ENCODE measurements around the gene MEI4.
"Not testable (repeated sequence)": the region's sequence is repeated elsewhere in the genome, so short reads cannot be mapped to it uniquely, and the experiment has no call there.

The MEI4 gene, protein sequence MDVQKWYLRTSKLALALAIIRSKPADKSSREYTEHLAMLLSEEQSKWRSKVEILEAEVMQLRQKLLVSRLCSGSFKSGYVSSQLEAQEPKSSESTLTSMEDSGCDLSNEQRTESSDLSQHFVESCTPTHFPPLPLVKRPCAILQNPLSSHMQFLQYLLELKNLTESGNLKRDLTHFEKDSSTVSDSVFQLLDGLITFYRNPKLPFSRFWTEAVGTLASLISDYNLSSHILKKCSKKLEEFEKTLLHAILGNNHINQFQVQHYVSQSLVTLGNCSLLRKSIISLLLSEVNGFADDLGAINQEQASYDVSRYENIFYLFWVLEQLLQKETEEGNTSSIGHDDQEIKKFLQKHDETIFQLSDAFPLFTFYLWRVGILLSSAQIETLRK

DNA sequence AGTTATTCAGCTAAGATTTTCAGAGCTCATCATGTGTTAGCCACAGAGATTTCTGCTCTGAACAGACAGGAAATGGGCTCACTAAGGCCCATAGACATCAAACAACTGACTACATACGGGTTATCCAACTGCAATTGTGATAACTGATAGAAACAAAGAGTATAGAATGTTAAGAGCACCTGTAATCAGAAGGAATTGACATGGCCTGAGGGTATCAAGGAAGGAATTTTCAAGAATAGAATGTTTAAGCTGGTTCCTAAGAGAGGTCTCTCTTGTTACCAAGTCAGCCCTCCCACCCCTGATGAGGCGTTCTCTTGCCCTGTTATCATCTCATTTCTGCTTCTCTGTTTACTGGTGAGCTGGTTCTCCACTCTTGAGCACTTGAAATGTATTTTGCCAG, at the start of gene MEI4:
TSS of gene MEI4 (plus strand) at position 301 of the 400 bp plus-strand sequence. CDS start 37,633 bp downstream, outside the sequence.
- no peak for DNase-seq

DNA sequence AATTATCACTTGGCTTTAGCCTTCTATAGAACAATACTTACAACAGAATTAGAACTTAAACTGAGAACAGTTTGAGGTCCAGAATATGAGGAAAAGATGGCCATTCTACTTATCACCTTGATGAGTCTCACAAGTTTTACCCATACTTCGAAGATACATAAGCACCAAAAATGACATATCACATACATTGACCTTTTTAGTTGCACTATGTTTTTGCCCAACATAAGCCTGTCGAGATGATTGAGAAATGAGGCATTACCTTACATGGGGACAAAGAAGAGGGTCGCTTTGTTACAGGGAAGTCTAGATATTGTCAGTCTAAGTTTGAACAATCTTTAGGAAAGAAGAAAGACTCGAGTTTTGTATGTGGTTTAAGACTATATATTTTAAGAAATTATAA, 48.4 kb upstream of the MEI4 start:
- no peak for DNase-seq

DNA sequence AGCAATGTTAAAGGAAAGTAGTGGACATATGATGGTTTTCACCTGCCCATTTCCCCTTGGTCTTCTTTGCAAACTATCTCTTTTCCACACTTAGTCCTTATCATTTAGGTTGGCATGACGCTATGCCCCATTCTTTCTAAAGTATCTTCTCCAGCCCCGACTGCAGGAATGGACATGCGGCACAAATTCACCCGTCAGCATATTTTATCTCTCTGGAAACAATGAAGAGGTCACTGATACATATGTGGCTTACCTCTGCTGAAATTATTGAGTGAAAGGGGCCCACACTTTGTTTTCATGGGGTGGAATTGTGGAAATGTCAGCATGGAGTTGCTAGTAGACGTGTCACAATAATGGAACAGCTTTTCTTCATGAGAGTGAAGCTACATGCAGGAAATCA, 45.8 kb upstream of the MEI4 start:
- no peak for DNase-seq

DNA sequence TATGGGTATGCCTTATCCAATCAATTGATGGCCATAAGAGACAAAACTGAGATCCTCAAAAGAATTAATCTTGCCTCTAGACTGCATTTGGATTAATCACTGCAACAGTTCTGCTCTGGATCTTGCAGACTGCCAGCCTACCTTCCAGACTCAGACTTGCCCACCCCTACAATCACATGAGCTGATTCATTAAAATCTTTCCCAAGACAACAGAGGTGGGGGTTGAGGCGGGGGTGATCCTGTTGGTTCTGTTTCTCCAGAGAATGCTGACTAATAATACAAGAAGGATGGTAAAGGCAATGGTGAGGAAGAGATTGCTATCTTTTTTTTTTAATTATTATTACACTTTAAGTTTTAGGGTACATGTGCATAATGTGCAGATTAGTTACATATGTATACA, 43.7 kb upstream of the MEI4 start:
- DNase-seq, result no peak

DNA sequence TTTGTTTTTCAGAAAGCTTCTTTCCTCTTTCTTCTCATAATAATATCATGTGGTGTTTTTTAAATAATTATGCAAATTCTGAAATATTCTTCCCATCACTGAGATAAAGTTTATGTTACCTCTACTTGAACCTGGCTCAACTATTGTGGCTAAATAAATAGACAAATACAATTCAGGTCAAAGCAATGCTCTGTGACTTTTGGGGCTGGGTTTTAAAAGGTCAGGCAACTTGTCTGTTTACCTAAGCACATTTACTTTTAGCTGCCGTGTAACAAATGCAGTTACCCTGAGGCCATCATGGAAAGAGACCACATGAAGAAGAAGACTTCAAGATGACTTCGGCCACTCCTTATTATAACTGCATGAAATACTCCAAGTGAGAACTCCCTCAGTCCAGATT, 33.7 kb upstream of the MEI4 start:
- no peak for DNase-seq

DNA sequence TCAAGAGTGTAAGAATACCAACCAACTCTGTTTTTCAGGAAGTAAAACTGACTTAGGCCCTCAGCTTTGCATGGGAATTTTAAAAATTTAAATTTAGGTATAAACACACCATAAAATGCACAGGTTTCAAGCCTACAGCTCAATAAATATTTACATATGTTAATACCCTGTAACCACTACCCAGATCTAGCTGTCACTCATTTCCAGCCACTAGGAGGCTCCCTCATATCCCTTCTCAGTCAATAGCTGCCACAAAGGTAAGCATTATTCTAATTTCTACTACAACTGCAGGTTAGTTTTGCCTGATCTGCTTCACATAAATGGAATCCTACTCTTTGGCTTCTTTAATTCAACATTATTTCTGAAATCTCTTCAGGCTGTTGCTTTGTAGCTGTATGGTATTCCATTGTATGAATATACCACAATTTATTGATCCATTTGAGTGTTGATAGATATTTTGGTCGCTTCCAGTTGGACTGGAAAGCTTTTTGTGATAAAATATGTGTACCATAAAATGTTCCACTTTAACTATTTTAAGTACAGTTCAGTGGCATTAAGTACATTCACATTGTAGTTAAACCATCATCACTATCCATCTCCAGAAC, 32.5 kb upstream of the MEI4 start:
- no peak for DNase-seq

DNA sequence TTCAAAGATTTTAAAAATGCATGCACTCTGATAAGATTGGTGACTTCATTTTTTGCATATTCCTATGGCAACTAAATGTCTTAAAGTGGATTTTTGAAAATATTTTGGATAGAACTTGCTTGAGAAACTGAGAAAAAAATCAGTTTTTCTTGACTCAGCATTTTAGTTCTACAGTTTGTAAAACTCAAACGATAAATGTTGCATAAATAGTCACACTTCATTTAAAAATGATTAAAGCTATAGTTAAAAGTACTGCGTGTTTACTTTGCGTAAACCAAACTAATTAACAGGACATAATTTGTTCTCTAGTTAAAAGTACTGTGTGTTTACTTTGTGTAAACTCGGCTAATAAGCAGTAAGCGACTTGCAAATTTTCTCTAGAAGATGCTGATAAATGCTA, 28.3 kb upstream of the MEI4 start:
- no peak for DNase-seq

DNA sequence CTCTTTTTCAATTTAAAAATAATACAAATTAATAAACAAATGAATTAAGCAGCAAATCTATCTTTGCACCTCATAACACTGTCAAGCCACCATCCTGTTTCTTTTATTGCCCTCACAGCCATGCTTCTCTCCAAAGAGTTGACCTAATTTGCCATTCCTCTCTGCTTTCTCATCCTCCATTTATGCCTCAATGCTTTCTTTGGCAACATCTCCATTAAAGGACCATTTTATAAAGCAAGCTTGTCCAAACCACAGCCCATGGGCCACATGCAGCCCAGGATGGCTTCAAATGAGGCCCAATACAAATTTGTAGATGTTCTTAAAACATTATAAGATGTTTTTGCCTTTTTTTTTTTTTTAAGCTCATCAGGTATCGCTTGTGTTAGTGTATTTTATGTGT, 26.4 kb upstream of the MEI4 start:
- DNase-seq, result no peak

DNA sequence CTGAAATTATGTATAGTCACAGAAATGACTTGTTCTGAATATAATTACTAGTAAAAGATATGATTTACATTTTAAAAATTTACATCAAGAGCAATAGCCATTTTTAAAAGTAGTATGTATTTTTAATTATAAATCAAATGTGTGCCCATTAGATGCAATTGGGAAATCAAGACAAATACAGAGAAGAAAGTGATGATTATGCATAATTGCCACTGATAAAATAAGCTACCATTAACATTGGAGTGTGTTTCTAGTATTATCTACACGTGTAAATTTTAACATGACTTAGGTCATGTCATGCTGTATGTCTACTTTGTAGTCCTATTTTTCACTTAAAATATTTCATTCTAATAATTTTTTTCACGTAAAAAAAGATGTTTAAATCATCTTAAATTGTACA, 22.8 kb upstream of the MEI4 start:
- no peak for DNase-seq

DNA sequence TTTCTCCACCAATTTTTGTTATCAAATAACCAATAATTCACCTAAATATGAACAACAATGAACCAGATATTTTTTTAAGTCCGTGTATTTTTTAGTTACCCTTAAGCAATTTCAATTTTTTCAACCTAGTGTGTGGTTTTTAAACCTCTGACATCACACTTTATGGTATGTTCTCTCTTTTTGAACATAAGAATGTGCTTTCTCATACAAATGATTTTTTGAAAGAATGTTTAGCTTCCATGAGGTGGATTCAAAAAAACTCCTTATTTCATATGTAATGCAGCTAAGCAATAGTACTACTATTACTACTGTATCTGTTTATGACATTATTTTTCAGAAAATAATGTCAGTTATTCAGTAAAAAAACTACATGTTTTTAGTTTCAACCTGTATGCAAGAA, 19.4 kb upstream of the MEI4 start:
- no peak for DNase-seq

DNA sequence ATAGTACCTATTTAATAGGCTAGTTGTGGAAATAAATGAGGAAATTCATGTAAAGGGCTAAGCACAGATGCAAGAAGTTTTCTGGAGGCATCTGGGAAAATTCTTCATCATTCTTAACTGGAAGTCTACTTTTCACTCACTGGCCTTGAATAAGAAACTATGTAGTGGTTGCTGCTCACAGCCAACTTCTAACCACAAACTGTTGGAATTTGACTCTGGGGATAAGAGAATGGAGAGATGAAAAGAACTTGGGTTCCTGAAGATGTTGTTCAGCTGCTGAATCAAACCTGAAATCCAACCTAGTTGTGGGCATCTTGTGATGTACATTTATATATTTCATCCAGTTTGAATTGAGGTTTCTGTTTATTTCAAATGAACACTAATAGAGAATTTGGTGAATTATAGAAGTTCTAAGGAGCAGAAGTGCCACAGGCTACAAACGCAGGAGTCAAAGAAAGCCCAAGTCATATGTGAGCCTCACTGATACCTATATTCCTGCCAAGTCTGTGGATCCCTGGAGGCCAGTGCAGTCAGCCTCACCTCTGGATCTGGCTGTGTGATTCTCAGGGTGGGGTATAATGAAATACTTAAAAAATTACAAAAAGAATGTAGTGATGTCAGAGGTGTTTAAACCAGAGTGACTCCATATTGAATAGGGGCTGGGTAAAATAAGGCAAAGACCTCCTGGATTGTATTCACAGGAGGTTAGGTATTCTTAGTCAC, 18.7 kb upstream of the MEI4 start:
- no peak for DNase-seq

DNA sequence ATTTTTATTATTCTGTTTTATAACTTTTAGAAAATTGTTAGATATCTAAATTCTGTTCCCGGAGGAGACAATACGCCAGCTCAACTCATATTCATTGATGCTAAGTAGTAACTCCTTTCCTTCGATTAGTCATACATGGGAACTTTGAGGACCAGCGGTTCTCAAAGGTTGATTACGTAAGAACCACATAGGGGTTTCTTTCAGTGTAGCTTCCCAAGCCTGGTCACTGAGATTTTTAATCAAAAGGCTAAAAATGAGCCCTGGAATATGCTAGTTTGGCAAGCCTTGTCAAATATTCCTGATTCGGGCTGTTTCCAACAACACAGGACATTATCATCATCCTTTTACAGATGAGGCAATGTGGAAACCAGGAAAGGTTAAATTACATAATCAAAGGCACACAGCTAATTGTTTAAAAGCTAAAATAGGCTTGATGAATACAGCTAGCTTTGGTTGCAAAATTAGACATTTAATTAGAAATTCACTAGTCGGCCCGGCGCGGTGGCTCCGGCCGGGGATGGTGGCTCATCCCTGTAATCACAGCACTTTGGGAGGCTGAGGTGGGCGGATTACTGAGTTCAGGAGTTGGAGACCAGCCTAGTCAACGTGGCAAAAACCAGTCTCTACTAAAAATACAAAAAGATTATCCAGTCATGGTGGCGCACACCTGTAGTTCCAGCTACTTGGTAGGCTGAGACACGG, 14.6 kb upstream of the MEI4 start:
- DNase-seq, result no peak

DNA sequence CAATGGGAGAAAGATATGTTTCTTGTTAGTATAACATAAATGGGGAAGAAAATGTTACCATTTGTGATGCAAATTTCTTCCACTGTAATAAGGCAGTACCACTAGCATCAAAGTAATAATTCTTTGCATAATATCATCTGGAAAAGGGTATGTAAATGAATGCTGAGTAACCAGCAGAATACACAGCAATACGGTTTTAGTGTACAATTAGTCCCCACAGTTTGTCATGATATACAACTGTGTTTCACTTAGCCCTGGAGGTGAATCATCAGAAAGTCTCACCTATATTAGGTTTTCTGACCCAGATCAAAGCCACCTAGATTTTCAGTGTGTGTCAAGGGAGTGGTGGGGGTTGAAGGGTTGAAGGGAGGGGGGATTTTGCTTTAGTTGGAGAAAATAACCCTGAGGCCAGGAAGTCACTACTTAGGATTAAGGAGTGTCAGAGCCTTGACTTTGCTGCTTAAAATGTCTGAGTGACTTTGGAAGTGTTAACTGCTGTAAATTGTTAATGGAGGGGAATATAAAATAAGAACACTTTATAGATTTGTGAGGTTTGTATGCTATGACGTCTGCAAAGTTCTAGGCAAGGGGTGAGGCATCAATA, 8.6 kb upstream of the MEI4 start:
- no peak for DNase-seq

DNA sequence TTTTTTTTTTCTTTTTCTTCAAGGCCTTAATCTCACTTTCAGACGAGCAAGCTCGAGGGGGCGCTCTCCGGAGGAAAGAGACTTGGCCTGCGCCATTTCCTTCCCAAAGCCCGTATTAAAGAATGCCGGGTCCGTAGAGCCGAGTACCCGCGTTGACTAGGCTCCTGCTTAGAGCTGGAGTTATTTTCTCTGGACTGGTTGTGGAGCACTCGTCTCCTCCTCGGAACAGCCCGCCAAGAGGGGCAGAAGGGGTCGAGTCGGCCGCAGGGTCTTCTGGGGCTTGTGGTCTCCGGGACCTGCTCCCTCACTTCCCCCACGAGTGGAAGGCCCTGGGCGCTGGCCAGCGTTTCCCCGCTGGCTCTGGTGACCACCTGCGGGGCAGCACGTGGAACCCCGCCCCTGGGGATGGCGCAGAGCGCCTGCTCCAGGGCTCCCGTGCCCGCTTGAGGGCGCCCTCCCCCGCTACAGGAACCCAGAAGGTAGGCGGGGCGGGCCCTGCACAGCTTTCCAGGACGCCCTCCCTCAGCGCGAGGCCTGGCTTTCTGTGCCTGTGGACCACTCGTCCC, 2.7 kb upstream of the MEI4 start:
- DNase-seq, result no peak

DNA sequence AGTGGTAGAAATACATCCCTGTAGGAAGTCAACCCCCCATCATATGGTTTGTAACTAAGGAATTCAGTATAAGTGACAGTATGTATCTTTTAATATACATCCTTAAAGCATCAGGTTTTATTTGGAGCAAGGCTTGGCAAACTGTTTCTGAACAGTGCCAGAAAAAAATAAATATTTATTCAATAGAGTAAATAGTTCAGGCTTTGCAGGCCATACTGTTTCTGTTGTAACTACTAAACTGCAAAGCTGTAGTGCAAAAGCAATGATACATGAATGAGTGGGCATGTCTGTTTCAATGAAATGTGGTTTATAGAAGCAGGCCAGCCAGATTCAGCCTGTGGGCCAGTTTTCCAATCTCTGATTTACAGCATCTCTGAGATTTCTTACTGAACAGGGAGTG, 977 bp downstream of the MEI4 start:
- no peak for DNase-seq

DNA sequence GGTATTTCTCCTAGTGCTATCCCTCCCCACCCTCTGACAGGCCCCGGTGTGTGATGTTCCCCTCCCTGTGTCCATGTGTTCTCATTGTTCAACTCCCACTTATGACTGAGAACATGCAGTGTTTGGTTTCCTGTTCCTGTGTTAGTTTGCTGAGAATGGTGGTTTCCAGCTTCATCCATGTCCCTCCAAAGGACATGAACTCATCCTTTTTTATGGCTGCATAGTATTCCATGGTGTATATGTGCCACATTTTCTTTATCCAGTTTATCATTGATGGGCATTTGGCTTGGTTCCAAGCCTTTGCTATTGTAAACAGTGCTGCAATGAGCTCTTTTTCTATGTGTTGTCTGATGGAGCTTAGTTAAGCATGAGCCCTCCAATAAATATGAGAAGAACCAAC, 2.2 kb downstream of the MEI4 start:
- DNase-seq, result not testable (repeated sequence)

DNA sequence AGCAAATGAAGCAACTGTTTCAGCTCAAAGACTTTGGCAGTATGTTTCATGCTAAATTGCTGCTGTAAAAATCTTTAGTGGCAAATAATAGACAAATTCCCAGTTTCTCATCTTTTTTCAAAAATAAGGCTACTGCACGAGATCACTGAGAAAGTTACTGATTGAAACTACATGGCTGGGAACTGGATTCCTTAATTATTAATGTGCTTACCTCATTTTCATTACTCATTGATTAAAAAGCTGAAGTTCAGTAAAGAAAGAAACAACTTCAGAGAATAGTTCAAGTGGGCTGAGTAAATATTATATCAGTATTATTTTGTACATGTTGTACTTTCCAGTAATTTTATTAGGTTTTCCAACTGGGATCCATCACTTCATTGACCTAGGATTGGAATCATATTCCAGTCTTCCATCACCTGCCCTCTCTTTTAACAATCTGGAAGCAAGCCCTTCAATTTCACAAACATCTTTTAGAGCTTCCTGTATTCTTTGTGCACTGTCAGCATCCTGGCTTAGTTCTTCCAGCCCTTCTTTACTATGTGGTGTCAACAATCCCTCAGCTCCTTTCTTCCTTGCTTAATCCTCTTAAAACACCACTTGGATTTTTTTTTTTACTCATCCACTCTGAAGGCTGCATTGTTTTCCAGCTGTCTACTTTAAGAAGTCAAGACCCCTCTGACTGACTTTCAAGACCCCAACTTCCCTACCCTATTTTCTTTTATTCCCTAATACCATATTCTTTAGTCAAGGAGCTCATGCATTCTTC, 4.3 kb downstream of the MEI4 start:
- DNase-seq, result no peak

DNA sequence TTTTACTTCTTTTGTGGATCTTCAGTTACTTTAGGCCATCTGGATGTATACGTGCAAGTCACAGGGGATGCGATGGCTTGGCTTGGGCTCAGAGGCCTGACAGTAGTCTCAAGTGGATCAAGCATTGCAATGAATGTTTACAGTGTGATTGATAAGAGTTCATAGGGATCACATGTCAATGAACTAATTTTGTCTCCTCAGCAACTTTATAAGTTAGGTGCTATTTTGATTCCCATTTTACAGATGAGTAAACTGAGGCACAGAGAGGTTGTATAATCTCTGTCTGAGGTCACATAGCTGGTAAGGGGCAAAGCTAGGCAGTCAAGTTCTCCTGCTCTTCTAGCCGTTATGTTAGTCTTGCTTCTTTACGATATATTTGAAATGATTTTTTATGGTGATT, 13.5 kb downstream of the MEI4 start:
- no peak for DNase-seq

DNA sequence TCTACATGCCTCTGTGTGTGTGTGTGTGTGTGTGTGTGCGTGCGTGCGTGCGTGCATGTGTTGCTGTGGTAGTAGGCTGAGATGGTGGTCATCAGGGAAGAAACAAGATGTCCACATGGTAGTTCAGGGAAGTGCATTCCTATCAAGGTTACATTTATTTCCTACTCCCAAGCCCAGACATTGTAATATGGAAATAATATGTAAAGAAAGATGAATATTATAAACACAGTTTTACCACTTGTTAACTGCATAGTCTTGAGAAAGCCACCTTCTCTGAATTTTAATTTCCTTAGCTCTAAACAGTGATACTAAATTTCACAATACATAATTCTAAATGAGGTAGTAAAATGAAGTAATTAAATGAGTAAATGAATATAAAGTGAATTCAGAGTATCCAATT, 14.0 kb downstream of the MEI4 start:
- DNase-seq, result no peak

DNA sequence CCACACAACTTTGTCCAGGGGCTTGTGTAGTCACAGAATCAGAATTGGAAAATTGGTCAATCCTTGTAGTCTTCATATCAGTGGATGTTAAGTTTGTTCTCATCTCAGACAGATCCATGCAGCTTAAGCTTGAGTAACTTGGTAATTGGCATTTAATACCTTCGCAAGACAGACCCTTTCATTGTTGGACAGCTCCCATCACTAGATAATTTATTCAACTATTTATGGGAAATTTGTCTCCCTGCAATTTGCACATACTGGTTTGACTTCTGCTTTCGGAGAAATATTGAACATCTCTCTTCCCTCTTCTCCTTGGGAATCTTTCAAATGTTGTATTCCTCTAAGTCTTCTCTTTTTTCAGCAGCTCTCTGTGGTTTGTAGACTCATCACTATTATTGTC, 17.1 kb downstream of the MEI4 start:
- DNase-seq, result no peak

DNA sequence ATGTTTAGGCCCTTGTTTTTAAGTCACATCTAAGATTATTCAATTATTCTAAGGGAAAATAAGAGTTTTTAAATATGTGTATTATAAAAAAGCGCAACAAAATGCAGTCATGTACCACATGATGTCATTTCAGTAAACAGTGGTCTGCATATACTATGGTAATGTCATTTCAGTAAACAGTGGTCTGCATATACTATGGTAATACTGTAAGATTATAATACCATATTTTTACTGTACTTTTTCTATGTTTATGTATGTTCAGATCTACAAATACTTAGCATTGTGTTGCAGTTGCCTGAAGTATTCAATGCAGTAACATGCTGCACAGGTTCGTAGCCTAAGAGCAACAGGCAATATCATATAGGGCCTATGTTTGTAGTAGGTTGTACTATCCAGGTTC, 21.4 kb downstream of the MEI4 start:
- DNase-seq, result no peak

DNA sequence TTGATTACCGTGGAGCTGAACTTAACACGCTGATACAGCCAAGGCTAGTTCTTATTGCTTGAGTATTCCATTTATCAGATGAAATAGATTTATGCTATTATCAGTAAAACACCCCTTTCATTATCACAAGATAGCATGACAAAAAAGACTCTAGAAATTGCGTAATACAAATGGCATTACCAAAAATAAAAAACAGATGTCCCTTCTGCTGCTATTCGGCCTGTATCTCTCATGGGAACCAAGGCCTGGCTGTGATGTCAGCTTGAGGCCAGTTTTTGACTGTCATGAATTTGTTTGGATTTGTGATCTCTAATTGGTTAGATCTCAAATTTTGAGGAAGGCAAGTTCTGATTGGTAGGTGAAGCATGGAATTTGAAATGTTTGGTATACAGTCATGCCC, 25.2 kb downstream of the MEI4 start:
- no peak for DNase-seq

Data from NCI-H187 (cell line).